Natural killer cell treated with Interleukin-12 subunit alpha and Interleukin-12 subunit beta and Interleukin-15 and Interleukin-18, amount 100 ng/mL, for 72 hours (primary cell): ENCODE results near the gene DOCK11. TPM values are rescaled to one million over a fixed set of nuclear protein-coding genes. Genes with fewer than 3 reads are reported as not detected.

Experiments
- ATAC-seq, 2 donors: fragments of 150-1000 bp; cut with Tn5 transposase in 1 of 2; sonication (Bioruptor Pico), chemical (Tn5 transposase) in 1 of 2; 2 replicates each; pipeline ENCODE4 v1.10.0; 2021
- DNase-seq: peaks from one replicate; pipeline ENCODE4 v3.0.0; 2022; ENCODE audit warnings: low spot score
- H3K27ac Mint-ChIP-seq, 2 donors: 1 replicate in 1 of 2; 2 replicates in 1 of 2; pipeline ENCODE4 v1.8.0; 2022; ENCODE audit warnings: mixed read lengths in 2 of 2, mild to moderate bottlenecking in 1 of 2, moderate library complexity in 1 of 2
- H3K27me3 Mint-ChIP-seq, 2 donors: 1 replicate in 1 of 2; 2 replicates in 1 of 2; pipeline ENCODE4 v1.8.0; 2022; ENCODE audit warnings: mixed read lengths in 2 of 2
- H3K36me3 Mint-ChIP-seq: one replicate; pipeline ENCODE4 v1.8.0; 2022; ENCODE audit warnings: mixed read lengths
- H3K4me1 Mint-ChIP-seq, 2 donors: 1 replicate in 1 of 2; 2 replicates in 1 of 2; pipeline ENCODE4 v1.8.0; 2022; ENCODE audit warnings: low read depth in 2 of 2, mixed read lengths in 2 of 2, mild to moderate bottlenecking in 1 of 2
- H3K4me3 Mint-ChIP-seq: one replicate; pipeline ENCODE4 v1.8.0; 2022; ENCODE audit warnings: mixed read lengths
- H3K9me3 Mint-ChIP-seq: 2 replicates; pipeline ENCODE4 v1.8.0; 2022; ENCODE audit warnings: mixed read lengths
- total RNA-seq, 2 donors: library from RNA; stranded (reverse); gene quantifications; one replicate each; pipeline ENCODE4 v1.2.3, GENCODE V29; 2022

Gene DOCK11
- total RNA-seq, 2 donors from 2014 or later = 32.0 to 44.5 TPM

GRCh38 chrX:118493653-118494297 is 1.8 kb upstream of the DOCK11 start:
- Mint-ChIP-seq H3K36me3 (no peaks in the 10 kb centered on the region), H3K4me1 (peaks cover 16% of the 10 kb centered on the region in 2 donors), H3K4me3 (no peak overlapping the region), H3K9me3 (no peaks in the 10 kb centered on the region), H3K27me3 (no peaks in the 10 kb centered on the region), H3K27ac (peak overlapping the region in 1 of 2 donors; percentile 29)
- no peak for ATAC-seq
- no peak for DNase-seq

- peak overlapping the region; percentile 95 to 96 for H3K27ac Mint-ChIP-seq
- H3K4me1 Mint-ChIP-seq = peaks cover 18 to 23% of the 10 kb centered on the region in 2 donors
- no peaks in the 10 kb centered on the region for H3K36me3 Mint-ChIP-seq
- peak; percentile 74 to 77 for ATAC-seq
- no peaks in the 10 kb centered on the region for H3K27me3 Mint-ChIP-seq
- DNase-seq = peak; percentile 80
- H3K9me3 Mint-ChIP-seq = no peaks in the 10 kb centered on the region
- H3K4me3 Mint-ChIP-seq = peak overlapping the region; percentile 96
Observed at GRCh38 chrX:118495958-118496762, 545 bp downstream of the DOCK11 start.

- Mint-ChIP-seq H3K4me3 (peak overlapping the region; percentile 96), H3K9me3 (no peaks in the 10 kb centered on the region)
- peak in 1 of 2 donors; percentile 7 for ATAC-seq
Observed at GRCh38 chrX:118496763-118497079, 1.1 kb downstream of the DOCK11 start.

GRCh38 chrX:118497180-118497818 is 1.7 kb downstream of the DOCK11 start:
- peak overlapping the region; percentile 95 to 96 for H3K27ac Mint-ChIP-seq
- peaks cover 24 to 29% of the 10 kb centered on the region in 2 donors for H3K4me1 Mint-ChIP-seq
- no peaks in the 10 kb centered on the region for H3K9me3 Mint-ChIP-seq
- no peak for DNase-seq
- no peak for ATAC-seq
- H3K4me3 Mint-ChIP-seq = peak overlapping the region; percentile 96
- no peaks in the 10 kb centered on the region for H3K27me3 Mint-ChIP-seq
- H3K36me3 Mint-ChIP-seq = no peaks in the 10 kb centered on the region

More at GRCh38 chrX:118496763-118497079, 1.1 kb downstream of the DOCK11 start:
- Mint-ChIP-seq H3K4me1 (peaks cover 18 to 23% of the 10 kb centered on the region in 2 donors), H3K27me3 (no peaks in the 10 kb centered on the region), H3K36me3 (no peaks in the 10 kb centered on the region), H3K27ac (peak overlapping the region; percentile 95 to 96)
- no peak for DNase-seq

GRCh38 chrX:118498351-118498750 is 2.7 kb downstream of the DOCK11 start:
- Mint-ChIP-seq H3K4me1 (peaks cover 32 to 39% of the 10 kb centered on the region in 2 donors), H3K27me3 (no peaks in the 10 kb centered on the region), H3K36me3 (no peaks in the 10 kb centered on the region), H3K4me3 (peak overlapping the region; percentile 96), H3K27ac (peak overlapping the region; percentile 95 to 96), H3K9me3 (peaks cover under 1% of the 10 kb centered on the region)
- DNase-seq (no peak), ATAC-seq (no peak)

- ATAC-seq = no peak
- peaks cover 36 to 43% of the 10 kb centered on the region in 2 donors for H3K4me1 Mint-ChIP-seq
- H3K4me3 Mint-ChIP-seq = peak overlapping the region; percentile 66
- peaks cover 3% of the 10 kb centered on the region for H3K9me3 Mint-ChIP-seq
- peak overlapping the region; percentile 34 to 95 for H3K27ac Mint-ChIP-seq
- H3K27me3 Mint-ChIP-seq = no peaks in the 10 kb centered on the region
- no peaks in the 10 kb centered on the region for H3K36me3 Mint-ChIP-seq
- DNase-seq = no peak
Observed at GRCh38 chrX:118498755-118499154, 3.1 kb downstream of the DOCK11 start.

- H3K4me1 Mint-ChIP-seq = peaks cover 40 to 49% of the 10 kb centered on the region in 2 donors
- peaks cover 3% of the 10 kb centered on the region for H3K9me3 Mint-ChIP-seq
- H3K4me3 Mint-ChIP-seq = peak overlapping the region; percentile 66
- H3K27me3 Mint-ChIP-seq = no peaks in the 10 kb centered on the region
- ATAC-seq (no peak), DNase-seq (no peak)
- peak overlapping the region; percentile 34 to 95 for H3K27ac Mint-ChIP-seq
- H3K36me3 Mint-ChIP-seq = no peaks in the 10 kb centered on the region
Observed at GRCh38 chrX:118499295-118499694, 3.7 kb downstream of the DOCK11 start.

- H3K4me1 Mint-ChIP-seq = peaks cover 41 to 53% of the 10 kb centered on the region in 2 donors
- H3K36me3 Mint-ChIP-seq = no peaks in the 10 kb centered on the region
- peaks cover 3% of the 10 kb centered on the region for H3K9me3 Mint-ChIP-seq
- no peaks in the 10 kb centered on the region for H3K27me3 Mint-ChIP-seq
- no peak for DNase-seq
- H3K4me3 Mint-ChIP-seq = peak overlapping the region; percentile 72
- ATAC-seq = no peak
- peak overlapping the region; percentile 81 to 86 for H3K27ac Mint-ChIP-seq
Observed at GRCh38 chrX:118502161-118502789, 6.7 kb downstream of the DOCK11 start.

- no peak for ATAC-seq
- no peaks in the 10 kb centered on the region for H3K36me3 Mint-ChIP-seq
- peak overlapping the region; percentile 81 to 86 for H3K27ac Mint-ChIP-seq
- peaks cover 3% of the 10 kb centered on the region for H3K9me3 Mint-ChIP-seq
- DNase-seq = no peak
- no peaks in the 10 kb centered on the region for H3K27me3 Mint-ChIP-seq
- H3K4me3 Mint-ChIP-seq = peak overlapping the region; percentile 72
- H3K4me1 Mint-ChIP-seq = peaks cover 35 to 47% of the 10 kb centered on the region in 2 donors
Observed at GRCh38 chrX:118503260-118504041, 7.8 kb downstream of the DOCK11 start.

GRCh38 chrX:118504581-118504980 is 9.0 kb downstream of the DOCK11 start:
- H3K27me3 Mint-ChIP-seq = no peaks in the 10 kb centered on the region
- no peak overlapping the region for H3K4me3 Mint-ChIP-seq
- H3K4me1 Mint-ChIP-seq = peaks cover 38% of the 10 kb centered on the region in 2 donors
- H3K36me3 Mint-ChIP-seq = no peaks in the 10 kb centered on the region
- DNase-seq = no peak
- H3K9me3 Mint-ChIP-seq = peaks cover 3% of the 10 kb centered on the region
- ATAC-seq = no peak
- peak overlapping the region in 1 of 2 donors; percentile 86 for H3K27ac Mint-ChIP-seq

- no peaks in the 10 kb centered on the region for H3K27me3 Mint-ChIP-seq
- H3K4me1 Mint-ChIP-seq = peaks cover 43 to 51% of the 10 kb centered on the region in 2 donors
- no peak overlapping the region for H3K4me3 Mint-ChIP-seq
- ATAC-seq = no peak
- H3K9me3 Mint-ChIP-seq = peaks cover 3% of the 10 kb centered on the region
- no peak overlapping the region for H3K27ac Mint-ChIP-seq
- no peaks in the 10 kb centered on the region for H3K36me3 Mint-ChIP-seq
- DNase-seq = no peak
Observed at GRCh38 chrX:118506805-118507480, 11.3 kb downstream of the DOCK11 start.

- no peak overlapping the region for H3K27ac Mint-ChIP-seq
- H3K4me3 Mint-ChIP-seq = no peak overlapping the region
- H3K4me1 Mint-ChIP-seq = peaks cover 35 to 45% of the 10 kb centered on the region in 2 donors
- ATAC-seq (no peak), DNase-seq (no peak)
- H3K36me3 Mint-ChIP-seq = no peaks in the 10 kb centered on the region
- peaks cover 3% of the 10 kb centered on the region for H3K9me3 Mint-ChIP-seq
- no peaks in the 10 kb centered on the region for H3K27me3 Mint-ChIP-seq
Observed at GRCh38 chrX:118507766-118508165, 12.2 kb downstream of the DOCK11 start.
